SK-N-SH (cell line): ENCODE measurements around the gene TRIM14. TPM values are rescaled to one million over a fixed set of nuclear protein-coding genes. Genes with fewer than 3 reads are reported as not detected.

Source experiments
- CTCF ChIA-PET: fragments of 300-600, 350-600 bp; formaldehyde crosslinking; extraction: SDS; loops from one replicate; lab custom pipeline; 2021; lab: Yijun Ruan, JAX
- POLR2A ChIA-PET: fragments of 350-600 bp; sonication (Branson Sonifier 250); formaldehyde crosslinking; extraction: SDS; loops from one replicate; lab custom pipeline; 2020; ENCODE audit warnings: antibody characterized with exemption, inconsistent platforms; lab: Yijun Ruan, JAX
- DNase-seq: peaks from one replicate; pipeline ENCODE4 v3.0.0; 2012
- H2AFZ ChIP-seq: fragments of 200-600 bp; sonication (generic); 2 replicates; pipeline ENCODE4 v1.8.1; 2016; ENCODE audit warnings: antibody characterized with exemption, mild to moderate bottlenecking, low read depth
- H3F3A ChIP-seq: fragments of 200-600 bp; sonication (generic); replicated peaks from 2 replicates; pipeline ENCODE3; 2016; ENCODE audit warnings: antibody characterized with exemption, mild to moderate bottlenecking; ENCODE audit not compliant: insufficient read depth
- H3K27ac ChIP-seq, 2 experiments: fragments of 200-500 bp in 1 of 2; fragments of 200-600 bp in 1 of 2; sonication (Bioruptor generic) in 1 of 2; sonication (generic), shearing (Covaris generic) in 1 of 2; 2 replicates each; pipeline versions ENCODE4 v1.5.1 to v1.6.1; 2014 to 2016; ENCODE audit warnings: low read depth in 2 of 2, inconsistent platforms in 1 of 2, low read length in 1 of 2, mild to moderate bottlenecking in 1 of 2, mixed read lengths in 1 of 2
- H3K27me3 ChIP-seq: fragments of 200-600 bp; sonication (generic), shearing (Covaris generic); 2 replicates; pipeline ENCODE4 v1.6.1; 2016; ENCODE audit warnings: mixed run types; ENCODE audit not compliant: insufficient read depth
- H3K36me3 ChIP-seq, 2 experiments: fragments of 200-500 bp in 1 of 2; fragments of 200-600 bp in 1 of 2; sonication (Bioruptor generic) in 1 of 2; sonication (generic) in 1 of 2; replicated peaks in 1 of 2; 2 replicates each; pipeline versions ENCODE3 to v1.5.1; 2014 to 2016; ENCODE audit warnings: low read length in 1 of 2, mild to moderate bottlenecking in 1 of 2; ENCODE audit not compliant: insufficient read depth in 2 of 2, control insufficient read depth in 1 of 2
- H3K4me1 ChIP-seq, 2 experiments: fragments of 200-500 bp in 1 of 2; fragments of 200-600 bp in 1 of 2; sonication (Bioruptor generic) in 1 of 2; sonication (generic), shearing (Covaris generic) in 1 of 2; 2 replicates each; pipeline versions ENCODE4 v1.5.1 to v1.6.1; 2014 to 2016; ENCODE audit warnings: low read depth in 1 of 2, low read length in 1 of 2, mixed run types in 1 of 2; ENCODE audit not compliant: insufficient read depth in 2 of 2, control insufficient read depth in 1 of 2
- H3K4me2 ChIP-seq: fragments of 200-600 bp; sonication (generic), shearing (Covaris generic); 2 replicates; pipeline ENCODE4 v1.6.1; 2017; ENCODE audit warnings: mixed run types
- H3K4me3 ChIP-seq, 2 experiments: fragments of 200-500 bp in 1 of 2; fragments of 200-600 bp in 1 of 2; sonication (Bioruptor generic) in 1 of 2; sonication (generic), shearing (Covaris generic) in 1 of 2; 2 replicates each; pipeline versions ENCODE4 v1.5.1 to v1.8.1; 2014 to 2016; ENCODE audit warnings: low read depth in 2 of 2, inconsistent platforms in 1 of 2, low read length in 1 of 2, mild to moderate bottlenecking in 1 of 2, mixed read lengths in 1 of 2, moderate library complexity in 1 of 2
- H3K79me2 ChIP-seq: fragments of 200-600 bp; sonication (generic); 2 replicates; pipeline ENCODE4 v1.8.1; 2017; ENCODE audit warnings: mild to moderate bottlenecking; ENCODE audit not compliant: insufficient read depth
- H3K9ac ChIP-seq: fragments of 200-600 bp; sonication (generic); 2 replicates; pipeline ENCODE4 v1.6.1; 2017; ENCODE audit warnings: mixed run types
- H3K9me2 ChIP-seq: fragments of 200-600 bp; sonication (generic); 2 replicates; pipeline ENCODE4 v1.6.1; 2017; ENCODE audit warnings: mixed run types
- H3K9me3 ChIP-seq: fragments of 200-600 bp; sonication (generic); 2 replicates; pipeline ENCODE4 v1.6.1; 2017; ENCODE audit warnings: mixed run types, mild to moderate bottlenecking, moderate library complexity
- H4K20me1 ChIP-seq: fragments of 200-600 bp; sonication (generic); 2 replicates; pipeline ENCODE4 v1.6.1; 2017; ENCODE audit warnings: mild to moderate bottlenecking, mixed run types; ENCODE audit not compliant: insufficient read depth
- CHD2 ChIP-seq: fragments of 150-350 bp; IDR thresholded peaks from 2 replicates; pipeline ENCODE4 v1.6.1; 2018; ENCODE audit warnings: low read length; ENCODE audit not compliant: partially characterized antibody
- CTCF ChIP-seq: fragments of 200-600 bp; sonication (generic); IDR thresholded peaks from 2 replicates; pipeline ENCODE4 v1.6.1; 2017; ENCODE audit warnings: antibody characterized with exemption, mild to moderate bottlenecking, moderate library complexity
- ELF1 ChIP-seq: IDR thresholded peaks from 2 replicates; pipeline ENCODE4 v1.4.0; 2012
- EP300 ChIP-seq, 2 experiments: IDR thresholded peaks; 2 replicates each; pipeline versions ENCODE4 v1.4.0 to v1.6.1; 2012; ENCODE audit warnings: borderline replicate concordance in 1 of 2, low read depth in 1 of 2, low read length in 1 of 2
- EZH2phosphoT487 ChIP-seq: fragments of 200-600 bp; sonication (generic); IDR thresholded peaks from 2 replicates; pipeline ENCODE4 v1.6.1; 2017; ENCODE audit warnings: low read depth, mixed run types, mild to moderate bottlenecking, antibody characterized with exemption, moderate library complexity, borderline replicate concordance
- FOSL2 ChIP-seq: IDR thresholded peaks from 2 replicates; pipeline ENCODE4 v1.4.0; 2012; ENCODE audit warnings: low read depth, mild to moderate bottlenecking, moderate library complexity, borderline replicate concordance
- FOXJ3 ChIP-seq: sonication (generic); formaldehyde crosslinking; IDR thresholded peaks from 2 replicates; pipeline ENCODE4 v1.5.1; 2020; ENCODE audit warnings: mild to moderate bottlenecking, missing genetic modification reagents
- FOXM1 ChIP-seq: IDR thresholded peaks from 2 replicates; pipeline ENCODE4 v1.4.0; 2012; ENCODE audit warnings: low read depth, mild to moderate bottlenecking
- JUND ChIP-seq: IDR thresholded peaks from 2 replicates; pipeline ENCODE4 v1.4.0; 2012
- MAX ChIP-seq: IDR thresholded peaks from 2 replicates; pipeline ENCODE4 v1.4.0; 2012; ENCODE audit warnings: low read depth
- MEF2A ChIP-seq: IDR thresholded peaks from 2 replicates; pipeline ENCODE4 v1.4.0; 2012; ENCODE audit warnings: low read depth, borderline replicate concordance
- POLR2AphosphoS5 ChIP-seq: IDR thresholded peaks from 2 replicates; pipeline ENCODE4 v1.6.1; 2012; ENCODE audit warnings: low read depth, low read length
- RAD21 ChIP-seq: IDR thresholded peaks from 2 replicates; pipeline ENCODE4 v1.6.1; 2012; ENCODE audit warnings: mild to moderate bottlenecking, low read length
- RCOR1 ChIP-seq: fragments of 150-350 bp; IDR thresholded peaks from 2 replicates; pipeline ENCODE4 v1.6.1; 2017; ENCODE audit warnings: antibody characterized with exemption, low read length
- REST ChIP-seq: IDR thresholded peaks from 2 replicates; pipeline ENCODE4 v1.6.1; 2012; ENCODE audit warnings: mild to moderate bottlenecking, low read depth, low read length, moderate library complexity
- SIN3A ChIP-seq: IDR thresholded peaks from 2 replicates; pipeline ENCODE4 v1.6.1; 2012; ENCODE audit warnings: low read depth, mild to moderate bottlenecking, low read length, moderate library complexity, borderline replicate concordance
- SMC3 ChIP-seq: IDR thresholded peaks from 2 replicates; pipeline ENCODE4 v1.6.1; 2012; ENCODE audit warnings: low read depth, low read length, improper control_type of control experiment
- TAF1 ChIP-seq: IDR thresholded peaks from 2 replicates; pipeline ENCODE4 v1.6.1; 2012; ENCODE audit warnings: low read depth, mild to moderate bottlenecking, low read length, moderate library complexity, borderline replicate concordance
- TEAD4 ChIP-seq: IDR thresholded peaks from 2 replicates; pipeline ENCODE4 v1.4.0; 2012; ENCODE audit warnings: mild to moderate bottlenecking, borderline replicate concordance; ENCODE audit not compliant: insufficient read depth
- USF1 ChIP-seq: IDR thresholded peaks from 2 replicates; pipeline ENCODE4 v1.4.0; 2012; ENCODE audit warnings: low read depth, borderline replicate concordance
- YY1 ChIP-seq: IDR thresholded peaks from 2 replicates; pipeline ENCODE4 v1.4.0; 2012; ENCODE audit warnings: low read depth, mild to moderate bottlenecking
- WGBS: methylation state at CpG from one replicate; pipeline ENCODE4 v1.1.6; 2017; ENCODE audit warnings: low lambda C conversion rate; 5-methylcytosine and 5-hydroxymethylcytosine counted together
- polyA plus RNA-seq, 3 experiments: library from polyadenylated mRNA; depleted of rRNA; stranded (reverse); fragments of >200 nt; gene quantifications; 2 replicates each; pipeline ENCODE4 v1.2.3, GENCODE V29; 2012

Gene TRIM14
- polyA plus RNA-seq, 1 of the 3 experiments (the other 2 are of a cell fraction) = 15.3 TPM

GRCh38 chr9:98071737-98072136 is 47.3 kb downstream of the TRIM14 start:
- TF ChIP-seq EP300 (IDR thresholded peaks at IDR 0.05; ENCODE audit: borderline replicate concordance in 1 of 2, low read depth in 1 of 2, low read length in 1 of 2) = no peak
- no peak for TF ChIP-seq RCOR1
- no peak for TF ChIP-seq RAD21
- no peak for TF ChIP-seq TAF1
- TF ChIP-seq JUND = no peak
- no peak for TF ChIP-seq ELF1
- TF ChIP-seq YY1 = no peak
- TF ChIP-seq REST = no peak
- TF ChIP-seq MEF2A = no peak
- TF ChIP-seq USF1 = no peak
- TF ChIP-seq SIN3A = no peak
- TF ChIP-seq MAX = no peak
- Histone ChIP-seq H3K27ac (no peak overlapping the region), H3K4me2 (no peak overlapping the region), H3K79me2 (peaks cover 13% of the 10 kb centered on the region; the same call in 1 of the 2 replicates), H3K9ac (no peak overlapping the region), H4K20me1 (0 out of 2 replicates have a peak, but pooled peaks cover 3% of the 10 kb centered on the region), H3K9me2 (no peaks in the 10 kb centered on the region), H3K9me3 (no peaks in the 10 kb centered on the region), H3K4me1 (no peaks in the 10 kb centered on the region; a peak in 2 of 4 replicates), H3K36me3 (peaks cover 0 to 6% of the 10 kb centered on the region in 2 experiments), H3K4me3 (no peak overlapping the region), H3K27me3 (no peaks in the 10 kb centered on the region), H2AFZ (no peak overlapping the region), H3F3A (peaks cover 6% of the 10 kb centered on the region)
- WGBS = 92% methylated on average over 9 of the region's 9 CpGs
- ChIA-PET CTCF (interaction anchor here (1.1 to 2.6 kb wide), 2 partner anchors 13 to 144 kb away, joined by 3 to 7 read pairs; no protein-coding TSS in a partner anchor), POLR2A (no interaction called here)
- DNase-seq = no peak

GRCh38 chr9:98070704-98071103 is 48.3 kb downstream of the TRIM14 start:
- POLR2A ChIA-PET = no interaction called here
- Histone ChIP-seq H3K36me3 (peaks cover 4 to 6% of the 10 kb centered on the region in 2 experiments), H3K9me3 (no peaks in the 10 kb centered on the region)
- TF ChIP-seq POLR2AphosphoS5 (no peak), CHD2 (no peak), SMC3 (no peak), FOSL2 (no peak), TEAD4 (no peak), EZH2phosphoT487 (no peak), FOXJ3 (CRISPR knock-in tag) (no peak), ELF1 (no peak), CTCF (no peak), FOXM1 (no peak), MAX (no peak), SIN3A (no peak)

More at GRCh38 chr9:98070704-98071103, 48.3 kb downstream of the TRIM14 start:
- Histone ChIP-seq H3K79me2 (peaks cover 16% of the 10 kb centered on the region; the same call in 1 of the 2 replicates), H3K4me2 (no peak overlapping the region), H3F3A (peaks cover 6% of the 10 kb centered on the region), H3K9ac (no peak overlapping the region), H4K20me1 (0 out of 2 replicates have a peak, but pooled peaks cover 3% of the 10 kb centered on the region), H3K4me3 (no peak overlapping the region), H3K4me1 (no peaks in the 10 kb centered on the region; a peak in 2 of 4 replicates), H3K27me3 (no peaks in the 10 kb centered on the region), H3K9me2 (no peaks in the 10 kb centered on the region), H3K27ac (no peak overlapping the region), H2AFZ (no peak overlapping the region)
- WGBS = over 99% methylated on average over 7 of the region's 7 CpGs
- DNase-seq = no peak
- CTCF ChIA-PET = interaction anchor here (0.6 to 2.6 kb wide), 5 partner anchors 88 to 193 kb away, joined by 3 to 7 read pairs (median 5); no protein-coding TSS in a partner anchor
